Fibroblast of skin of scalp (primary cell): ENCODE results near the gene TMTC4. TPM values are rescaled to one million over a fixed set of nuclear protein-coding genes. Genes with fewer than 3 reads are reported as not detected.
"Not testable (repeated sequence)": the region's sequence is repeated elsewhere in the genome, so short reads cannot be mapped to it uniquely, and the experiment has no call there.

Experiments used
- DNase-seq: peaks from one replicate; pipeline ENCODE4 v3.0.0-alpha.2; 2013
- polyA plus RNA-seq, 2 experiments: library from polyadenylated mRNA; unstranded; fragments of 120-200 nt; gene quantifications; one replicate each; pipeline ENCODE4 v1.2.1, GENCODE V29; 2013; ENCODE audit not compliant: insufficient read length in 2 of 2

TMTC4 gene, protein sequence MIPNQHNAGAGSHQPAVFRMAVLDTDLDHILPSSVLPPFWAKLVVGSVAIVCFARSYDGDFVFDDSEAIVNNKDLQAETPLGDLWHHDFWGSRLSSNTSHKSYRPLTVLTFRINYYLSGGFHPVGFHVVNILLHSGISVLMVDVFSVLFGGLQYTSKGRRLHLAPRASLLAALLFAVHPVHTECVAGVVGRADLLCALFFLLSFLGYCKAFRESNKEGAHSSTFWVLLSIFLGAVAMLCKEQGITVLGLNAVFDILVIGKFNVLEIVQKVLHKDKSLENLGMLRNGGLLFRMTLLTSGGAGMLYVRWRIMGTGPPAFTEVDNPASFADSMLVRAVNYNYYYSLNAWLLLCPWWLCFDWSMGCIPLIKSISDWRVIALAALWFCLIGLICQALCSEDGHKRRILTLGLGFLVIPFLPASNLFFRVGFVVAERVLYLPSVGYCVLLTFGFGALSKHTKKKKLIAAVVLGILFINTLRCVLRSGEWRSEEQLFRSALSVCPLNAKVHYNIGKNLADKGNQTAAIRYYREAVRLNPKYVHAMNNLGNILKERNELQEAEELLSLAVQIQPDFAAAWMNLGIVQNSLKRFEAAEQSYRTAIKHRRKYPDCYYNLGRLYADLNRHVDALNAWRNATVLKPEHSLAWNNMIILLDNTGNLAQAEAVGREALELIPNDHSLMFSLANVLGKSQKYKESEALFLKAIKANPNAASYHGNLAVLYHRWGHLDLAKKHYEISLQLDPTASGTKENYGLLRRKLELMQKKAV
- 6.5 TPM for polyA plus RNA-seq (2013, experiment 1 of 2; ENCODE audit: insufficient read length)
- polyA plus RNA-seq (2013, experiment 2 of 2; ENCODE audit: insufficient read length) = 6.6 TPM

DNA sequence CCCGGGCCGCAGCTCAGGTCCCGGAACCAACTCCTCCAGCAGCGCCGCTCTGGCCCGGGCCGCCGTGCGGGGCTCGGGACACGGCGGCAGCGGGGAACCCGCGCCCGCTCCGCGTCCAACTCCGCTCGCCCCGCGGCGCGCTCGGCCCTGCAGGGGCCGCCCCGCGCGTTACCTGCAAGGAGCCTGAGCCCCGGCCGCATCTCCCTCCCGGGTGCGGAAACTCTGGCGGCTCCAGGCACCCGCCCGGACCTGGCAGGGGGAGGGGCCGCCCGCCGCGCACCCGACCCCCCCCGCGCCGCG is at the start of gene TMTC4:
Gene TMTC4, minus strand, starts transcription at position 224 of the 300 bp plus-strand sequence. CDS start 4,433 bp downstream, outside the sequence.
- no peak for DNase-seq

- no peak for DNase-seq
These were observed 47.9 kb upstream of the TMTC4 start for GRCh38 chr13:100722517-100722916.

DNA sequence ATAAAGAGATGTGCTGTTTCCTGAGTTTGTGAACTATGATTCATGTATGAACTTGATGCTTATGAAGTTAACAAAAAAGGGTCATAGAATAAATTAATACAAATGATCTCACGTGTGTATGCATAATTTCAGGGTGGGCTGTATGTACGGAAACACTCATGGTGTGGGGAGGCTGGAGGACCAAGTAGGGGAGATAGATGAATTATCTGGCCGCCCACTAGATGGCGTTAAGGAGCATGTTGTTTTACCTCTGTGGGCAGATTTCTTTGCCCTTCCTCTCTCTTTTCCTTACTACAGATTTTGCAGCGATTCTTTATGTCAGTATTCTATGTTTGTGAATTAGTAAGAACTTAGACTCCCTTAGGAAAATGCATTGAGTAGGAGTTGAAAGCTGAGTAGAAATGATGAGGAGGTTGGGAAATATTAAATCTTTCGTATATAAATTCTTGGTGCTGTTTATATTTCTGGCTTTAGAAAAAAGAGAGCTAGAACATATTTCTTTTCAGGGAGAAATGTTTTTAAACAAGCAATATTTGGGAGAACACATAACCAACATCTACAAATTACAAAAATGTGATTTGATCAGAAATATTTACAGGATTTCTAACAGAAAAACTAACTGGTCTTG is 47.4 kb upstream of the TMTC4 start:
- peak; percentile 49 for DNase-seq

DNA sequence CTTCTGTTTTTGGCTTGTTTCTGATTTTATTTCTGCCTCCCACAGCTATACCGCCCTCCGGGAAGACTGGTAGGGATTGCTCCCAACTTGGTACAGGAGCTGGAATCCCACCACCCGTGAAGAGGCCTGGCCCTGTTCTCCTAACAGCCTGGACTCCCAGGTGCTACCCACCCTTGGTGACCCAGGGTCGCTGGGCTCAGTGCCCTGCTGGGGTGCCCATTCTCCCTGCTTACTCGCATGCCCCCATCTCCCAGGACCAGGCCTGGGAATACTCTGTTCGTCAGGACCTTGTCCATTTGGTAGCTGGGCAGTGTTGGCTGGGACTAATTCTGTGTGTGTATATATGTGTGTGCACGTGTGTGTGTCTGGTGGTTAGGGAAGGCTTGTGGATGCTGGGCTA is 41.0 kb upstream of the TMTC4 start:
- no peak for DNase-seq

DNA sequence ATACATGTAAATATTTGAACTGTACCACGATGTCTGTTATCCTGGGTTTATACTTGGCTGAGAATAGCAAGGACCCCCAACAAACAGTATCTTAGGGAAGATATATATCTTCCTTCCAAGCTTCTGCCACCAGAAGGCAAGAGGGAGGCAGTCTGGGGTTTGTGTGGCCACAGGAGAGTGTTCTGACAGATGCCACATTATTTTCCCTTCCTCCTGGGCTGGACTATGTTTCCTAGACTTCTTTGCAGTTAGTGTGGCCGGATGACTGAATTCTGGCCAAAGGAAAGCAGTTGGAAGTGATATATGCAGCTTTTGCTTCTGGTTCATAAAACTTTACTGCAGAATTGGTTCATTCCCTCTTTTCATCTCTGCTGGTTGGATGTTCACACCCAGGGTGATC is 39.9 kb upstream of the TMTC4 start:
- DNase-seq = no peak

DNA sequence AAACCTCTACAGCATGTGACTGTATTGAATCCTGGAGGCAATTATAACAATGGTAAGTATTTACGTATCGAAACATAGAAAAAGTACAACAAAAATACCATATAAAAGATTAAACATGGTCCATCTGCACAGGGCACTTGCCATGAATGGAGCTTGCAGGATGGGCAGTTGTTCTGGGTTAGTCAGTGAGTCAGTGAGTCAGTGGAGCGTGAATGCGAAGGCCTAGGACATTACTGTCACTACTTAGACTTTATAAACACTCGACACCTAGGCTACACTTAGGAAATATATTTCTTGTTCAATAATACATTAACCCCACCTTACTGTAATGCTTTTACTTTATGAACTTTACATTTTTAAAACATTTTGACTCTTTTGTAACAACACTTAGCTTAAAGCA is 35.6 kb upstream of the TMTC4 start:
- DNase-seq = no peak

GRCh38 chr13:100707818-100708740 is 33.5 kb upstream of the TMTC4 start:
- DNase-seq = no peak

DNA sequence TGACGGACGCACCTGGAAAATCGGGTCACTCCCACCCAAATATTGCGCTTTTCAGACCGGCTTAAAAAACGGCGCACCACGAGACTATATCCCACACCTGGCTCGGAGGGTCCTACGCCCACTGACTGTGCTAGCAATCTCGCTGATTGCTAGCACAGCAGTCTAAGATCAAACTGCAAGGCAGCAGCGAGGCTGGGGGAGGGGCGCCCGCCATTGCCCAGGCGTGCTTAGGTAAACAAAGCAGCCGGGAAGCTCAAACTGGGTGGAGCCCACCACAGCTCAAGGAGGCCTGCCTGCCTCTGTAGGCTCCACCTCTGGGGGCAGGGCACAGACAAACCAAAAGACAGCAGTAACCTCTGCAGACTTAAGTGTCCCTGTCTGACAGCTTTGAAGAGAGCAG is 23.7 kb upstream of the TMTC4 start:
- not testable (repeated sequence) for DNase-seq

GRCh38 chr13:100695509-100695773 is 20.8 kb upstream of the TMTC4 start:
- DNase-seq = no peak

DNA sequence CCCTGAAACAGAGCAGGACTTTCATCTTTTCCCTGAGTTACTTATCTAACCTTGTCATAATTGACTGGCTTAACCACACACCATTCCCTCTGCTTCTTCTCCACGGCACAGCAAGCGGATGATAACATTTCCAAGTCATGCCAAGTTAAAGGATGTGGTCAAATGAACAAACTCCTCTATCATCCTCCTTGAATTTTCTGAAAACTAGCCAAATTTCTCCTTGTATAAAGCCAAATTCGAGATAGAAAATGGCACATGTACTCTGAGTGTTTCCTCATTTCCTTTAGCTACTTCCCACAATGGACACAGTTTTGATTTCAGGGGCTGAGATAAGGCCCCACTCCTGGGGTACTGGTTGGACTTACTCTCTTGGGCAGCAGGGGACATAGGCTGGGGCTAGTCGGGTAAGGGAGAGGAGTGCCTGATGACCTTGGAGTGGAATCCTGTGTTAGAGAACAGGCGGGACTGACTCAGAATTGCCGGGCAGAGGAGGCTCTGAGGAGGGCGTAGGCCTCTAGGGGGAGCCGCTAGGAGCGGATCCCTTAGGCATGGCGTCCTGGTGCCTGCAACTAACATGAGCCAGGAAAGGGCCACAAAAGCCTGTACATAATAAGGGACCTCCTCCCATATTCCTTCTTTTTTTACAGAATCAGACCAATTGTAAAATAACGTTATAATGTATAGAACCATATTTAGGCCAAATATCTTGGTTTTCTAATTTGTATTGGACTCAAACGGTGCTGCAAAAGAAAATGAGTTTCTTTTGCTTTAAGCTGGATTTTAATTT is 20.3 kb upstream of the TMTC4 start:
- peak; percentile 29 for DNase-seq

DNA sequence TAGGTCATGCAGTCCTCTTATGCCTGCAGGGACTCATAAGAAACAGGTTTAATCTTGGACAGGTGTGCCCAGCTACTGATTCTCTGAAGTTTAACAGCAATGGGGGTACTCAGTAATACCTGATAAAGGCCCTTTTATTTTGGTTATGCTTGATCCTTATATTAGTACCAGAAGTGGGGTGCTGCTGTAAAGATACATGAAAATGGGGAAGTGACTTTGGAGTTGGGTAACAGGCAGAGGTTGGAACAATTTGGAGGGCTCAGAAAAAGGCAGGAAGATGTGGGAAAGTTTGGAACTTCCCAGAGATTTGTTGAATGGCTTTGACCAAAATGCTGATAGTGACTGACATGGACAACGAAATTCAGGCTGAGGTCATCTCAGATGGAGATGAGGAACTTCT is 14.6 kb upstream of the TMTC4 start:
- no peak for DNase-seq

- no peak for DNase-seq
These were observed 5.5 kb upstream of the TMTC4 start for GRCh38 chr13:100680131-100680530.

GRCh38 chr13:100677128-100677527 is 2.5 kb upstream of the TMTC4 start:
- not testable (repeated sequence) for DNase-seq

DNA sequence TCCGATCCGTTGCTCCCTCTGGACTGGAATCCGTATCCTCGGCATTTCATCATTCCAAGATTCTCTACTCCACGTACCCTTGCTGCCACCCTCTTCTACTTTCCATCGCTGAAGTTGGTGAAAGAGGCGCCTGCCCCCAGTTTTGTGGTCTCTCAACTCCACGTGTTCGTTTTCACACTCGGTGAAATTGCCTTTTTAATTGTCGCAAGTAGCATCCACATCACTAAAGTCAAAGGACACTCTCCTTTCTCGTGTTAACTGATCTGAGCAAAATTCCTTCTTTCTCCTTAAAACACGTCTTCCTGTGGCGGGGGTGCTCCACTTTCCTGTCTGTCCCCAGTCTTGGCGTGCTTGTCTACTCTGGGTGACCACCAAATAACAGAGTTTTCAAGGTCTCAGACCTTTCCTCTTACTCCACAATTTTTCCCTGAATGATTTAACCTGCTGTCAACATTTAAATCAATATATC is 1.1 kb upstream of the TMTC4 start:
- DNase-seq = no peak

DNA sequence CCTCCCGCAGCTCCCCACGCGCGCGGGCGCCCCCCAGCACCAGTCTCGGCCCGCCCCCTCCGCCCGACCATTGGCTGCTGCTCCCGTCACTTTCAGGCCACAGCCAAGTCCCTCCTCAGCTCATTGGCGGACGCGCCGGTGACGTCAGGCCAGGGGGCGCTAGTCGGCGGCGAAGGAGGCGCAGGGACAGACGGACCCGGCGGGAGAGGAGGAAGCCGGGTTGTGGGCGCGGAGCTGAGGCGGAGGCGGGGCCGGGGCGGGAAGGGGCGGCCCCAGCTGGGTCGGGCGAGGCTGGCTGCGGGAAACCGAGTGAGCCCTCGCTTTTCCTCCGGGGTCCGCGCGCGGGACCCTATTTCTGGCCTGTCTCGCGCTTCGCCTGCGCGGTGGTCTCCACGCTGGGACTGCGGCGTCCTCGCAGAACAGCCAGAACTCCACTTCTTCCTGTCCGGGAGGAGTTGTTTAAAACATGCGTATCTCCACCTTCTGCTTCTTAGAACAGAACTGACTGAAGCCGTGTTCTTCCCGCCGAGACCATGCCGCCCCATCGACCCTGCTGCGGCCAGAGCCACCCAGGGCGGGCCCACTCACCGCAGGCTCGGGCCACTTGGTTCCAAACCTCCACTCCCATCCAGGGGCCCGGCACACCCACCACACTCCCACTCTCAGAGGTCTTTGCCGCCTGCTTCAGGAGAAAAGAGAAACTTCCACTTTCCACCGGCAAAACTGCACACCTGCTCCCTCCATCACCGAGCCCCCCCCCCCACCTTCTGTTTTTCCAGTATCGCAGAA is 471 bp upstream of the TMTC4 start:
- peak; percentile 98 for DNase-seq

- DNase-seq = peak; percentile 79
These were observed 653 bp downstream of the TMTC4 start for GRCh38 chr13:100673713-100674571.

DNA sequence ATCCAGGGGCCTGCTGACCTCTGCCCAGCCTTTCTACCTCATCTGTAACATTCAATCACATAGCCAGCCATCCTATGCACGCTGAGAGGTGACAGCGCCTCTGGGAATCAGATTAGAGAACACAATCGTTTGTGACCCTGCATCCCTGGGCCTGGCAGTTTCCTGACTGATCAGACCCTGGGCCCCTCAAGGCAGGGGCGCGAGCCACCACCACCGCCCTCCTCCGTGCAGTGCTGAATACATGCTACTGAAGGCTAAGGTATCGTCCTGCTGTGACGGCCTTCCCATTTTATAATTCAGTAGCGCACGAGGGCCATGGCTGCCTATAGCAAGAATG is 1.3 kb downstream of the TMTC4 start:
- DNase-seq = no peak

GRCh38 chr13:100671389-100672182 is 3.0 kb downstream of the TMTC4 start:
- no peak for DNase-seq

GRCh38 chr13:100668408-100668807 is 6.2 kb downstream of the TMTC4 start:
- DNase-seq = peak; percentile 9
